WTC11 (cell line): ENCODE measurements around the gene RHOT2. TPM values are rescaled to one million over a fixed set of nuclear protein-coding genes. Genes with fewer than 3 reads are reported as not detected.

ENCODE experiments used
- ATAC-seq: fragments of 200-7000 bp; cut with Tn5 transposase; 2 replicates; pipeline ENCODE4 v1.10.0; 2021; ENCODE audit warnings: mild to moderate bottlenecking, moderate library complexity
- CTCF ChIA-PET: fragments of 300-600 bp; sonication (Branson Sonifier 250); formaldehyde crosslinking; loops from one replicate; lab custom pipeline; 2021; ENCODE audit warnings: antibody characterized with exemption; lab: Charles Lee
- POLR2A ChIA-PET: fragments of 350-600 bp; sonication (Branson Sonifier 250); formaldehyde crosslinking; loops from one replicate; lab custom pipeline; 2021; ENCODE audit warnings: antibody characterized with exemption; lab: Charles Lee
- DNase-seq: peaks from one replicate; pipeline ENCODE4 v3.0.0; 2021; ENCODE audit warnings: low spot score
- H3K27ac Mint-ChIP-seq: 2 replicates; pipeline ENCODE4 v1.8.0; 2021; ENCODE audit warnings: mixed read lengths
- H3K27me3 Mint-ChIP-seq: 2 replicates; pipeline ENCODE4 v1.8.0; 2021; ENCODE audit warnings: low read depth, mild to moderate bottlenecking, moderate library complexity, mixed read lengths
- H3K36me3 Mint-ChIP-seq: 2 replicates; pipeline ENCODE4 v1.8.0; 2021; ENCODE audit warnings: mixed read lengths
- H3K4me1 Mint-ChIP-seq: 2 replicates; pipeline ENCODE4 v1.8.0; 2022; ENCODE audit warnings: mixed read lengths
- H3K4me3 Mint-ChIP-seq: 2 replicates; pipeline ENCODE4 v1.8.0; 2021; ENCODE audit warnings: mild to moderate bottlenecking, moderate library complexity, mixed read lengths
- H3K9me3 Mint-ChIP-seq: 2 replicates; pipeline ENCODE4 v1.8.0; 2021; ENCODE audit warnings: mixed read lengths
- ATF1 ChIP-seq: sonication (generic); formaldehyde crosslinking; IDR thresholded peaks from 2 replicates; pipeline ENCODE4 v1.8.1; 2023; ENCODE audit warnings: mild to moderate bottlenecking, moderate library complexity, missing genetic modification reagents
- CREM ChIP-seq: sonication (generic); formaldehyde crosslinking; IDR thresholded peaks from 2 replicates; pipeline ENCODE4 v1.8.1; 2022; ENCODE audit warnings: mild to moderate bottlenecking, missing genetic modification reagents, moderate library complexity
- ESRRA ChIP-seq: sonication (generic); formaldehyde crosslinking; IDR thresholded peaks from 2 replicates; pipeline ENCODE4 v1.8.1; 2022; ENCODE audit warnings: mild to moderate bottlenecking, missing genetic modification reagents, borderline replicate concordance
- FOXK1 ChIP-seq: sonication (generic); formaldehyde crosslinking; IDR thresholded peaks from 2 replicates; pipeline ENCODE4 v1.8.0; 2022; ENCODE audit warnings: mild to moderate bottlenecking, moderate library complexity, missing genetic modification reagents
- FOXP4 ChIP-seq: sonication (generic); formaldehyde crosslinking; IDR thresholded peaks from 2 replicates; pipeline ENCODE4 v1.8.0; 2022; ENCODE audit warnings: mild to moderate bottlenecking, missing genetic modification reagents
- IRF2 ChIP-seq: sonication (generic); formaldehyde crosslinking; IDR thresholded peaks from 2 replicates; pipeline ENCODE4 v1.8.0; 2022; ENCODE audit warnings: low read depth, missing genetic modification reagents, borderline replicate concordance
- JAZF1 ChIP-seq: fragments of 250-450 bp; sonication (Bioruptor Pico); IDR thresholded peaks from 2 replicates; pipeline ENCODE4 v1.9.0; 2021; ENCODE audit warnings: moderate library complexity, mild to moderate bottlenecking, inconsistent platforms
- MXD4 ChIP-seq: fragments of 250-450 bp; sonication (Bioruptor Pico); IDR thresholded peaks from 2 replicates; pipeline ENCODE4 v1.8.0; 2021; ENCODE audit warnings: mild to moderate bottlenecking, moderate library complexity, borderline replicate concordance
- MYBL2 ChIP-seq: sonication (generic); formaldehyde crosslinking; IDR thresholded peaks from 2 replicates; pipeline ENCODE4 v1.8.1; 2023; ENCODE audit warnings: mild to moderate bottlenecking, moderate library complexity, missing genetic modification reagents
- NFE2L1 ChIP-seq: sonication (generic); formaldehyde crosslinking; IDR thresholded peaks from 2 replicates; pipeline ENCODE4 v1.8.1; 2023; ENCODE audit warnings: missing genetic modification reagents
- NR3C1 ChIP-seq: sonication (generic); formaldehyde crosslinking; conservative IDR thresholded peaks from 2 replicates; pipeline ENCODE4 v1.8.1; 2023; ENCODE audit warnings: low read depth, mild to moderate bottlenecking, missing genetic modification reagents
- RELA ChIP-seq: sonication (generic); formaldehyde crosslinking; IDR thresholded peaks from 2 replicates; pipeline ENCODE4 v1.8.1; 2022; ENCODE audit warnings: missing genetic modification reagents, mild to moderate bottlenecking, borderline replicate concordance
- RORB ChIP-seq: fragments of 250-450 bp; sonication (Bioruptor Pico); IDR thresholded peaks from 2 replicates; pipeline ENCODE4 v1.9.0; 2021; ENCODE audit warnings: mild to moderate bottlenecking
- SMAD3 ChIP-seq: sonication (generic); formaldehyde crosslinking; IDR thresholded peaks from 2 replicates; pipeline ENCODE4 v1.8.0; 2022; ENCODE audit warnings: missing genetic modification reagents, mild to moderate bottlenecking, borderline replicate concordance
- SP1 ChIP-seq: sonication (generic); formaldehyde crosslinking; conservative IDR thresholded peaks from 2 replicates; pipeline ENCODE4 v1.8.1; 2022; ENCODE audit warnings: missing genetic modification reagents
- TP53 ChIP-seq: sonication (generic); formaldehyde crosslinking; IDR thresholded peaks from 2 replicates; pipeline ENCODE4 v1.8.1; 2023; ENCODE audit warnings: mild to moderate bottlenecking, missing genetic modification reagents
- USF2 ChIP-seq: sonication (generic); formaldehyde crosslinking; IDR thresholded peaks from 2 replicates; pipeline ENCODE4 v1.8.1; 2023; ENCODE audit warnings: mild to moderate bottlenecking, missing genetic modification reagents, moderate library complexity
- ZNF121 ChIP-seq: sonication (generic); formaldehyde crosslinking; IDR thresholded peaks from 2 replicates; pipeline ENCODE4 v1.8.0; 2023; ENCODE audit warnings: missing genetic modification reagents
- ZNF423 ChIP-seq: fragments of 250-450 bp; sonication (Bioruptor Pico); IDR thresholded peaks from 2 replicates; pipeline ENCODE4 v2.1.2; 2022; ENCODE audit warnings: mild to moderate bottlenecking, moderate library complexity
- ZNF512 ChIP-seq: sonication (generic); formaldehyde crosslinking; IDR thresholded peaks from 2 replicates; pipeline ENCODE4 v1.8.1; 2022; ENCODE audit warnings: missing genetic modification reagents, borderline replicate concordance
- total RNA-seq: library from RNA; stranded (reverse); gene quantifications from 3 replicates; pipeline ENCODE4 v1.2.3, GENCODE V29; 2021
- TF ChIP-seq, protein P1 (sequence below): fragments of 250-450 bp; sonication (Bioruptor Pico); IDR thresholded peaks from 2 replicates; pipeline ENCODE4 v1.9.0; 2021; ENCODE audit warnings: mild to moderate bottlenecking, borderline replicate concordance

Gene RHOT2
- total RNA-seq, 1 experiment from 2014 or later = 285 TPM

GRCh38 chr16:678209-678857, 10.4 kb downstream of the RHOT2 start:
- peaks cover 20% of the 10 kb centered on the region for H3K36me3 Mint-ChIP-seq
- DNase-seq (no peak), ATAC-seq (no peak)
- H3K4me3 Mint-ChIP-seq = no peak overlapping the region
- TF ChIP-seq ESRRA (CRISPR knock-in tag) (no peak), MYBL2 (CRISPR knock-in tag) (no peak), MXD4 (CRISPR knock-in tag) (no peak), CREM (CRISPR knock-in tag) (no peak), IRF2 (CRISPR knock-in tag) (no peak), RORB (CRISPR knock-in tag) (no peak), ZNF512 (CRISPR knock-in tag) (no peak), NFE2L1 (CRISPR knock-in tag) (no peak), FOXP4 (CRISPR knock-in tag) (no peak), TP53 (CRISPR knock-in tag) (no peak), ATF1 (CRISPR knock-in tag) (no peak), NR3C1 (CRISPR knock-in tag) (no peak), SMAD3 (CRISPR knock-in tag) (no peak)
- no peaks in the 10 kb centered on the region for H3K27me3 Mint-ChIP-seq
- H3K9me3 Mint-ChIP-seq = no peaks in the 10 kb centered on the region
- POLR2A ChIA-PET = interaction anchor here (1.2 kb wide), 1 partner anchor 12 kb away, joined by 4 read pairs; the partner anchor contains the start of gene WDR24
- CTCF ChIA-PET = interaction anchor here (0.8 to 3.1 kb wide), 11 partner anchors 10 to 99 kb away, joined by 3 to 21 read pairs (median 4); partner anchors contain the start of genes RHOT2 and WDR24
- peaks cover 31% of the 10 kb centered on the region for H3K4me1 Mint-ChIP-seq
- no peak overlapping the region for H3K27ac Mint-ChIP-seq

- ChIA-PET CTCF (interaction anchor here (0.6 to 3.1 kb wide), 14 partner anchors 10 to 220 kb away, joined by 3 to 21 read pairs (median 5); partner anchors contain the start of genes METRN, RHOT2 and WDR24), POLR2A (interaction anchor here (0.6 to 1.9 kb wide), 3 partner anchors 11 to 91 kb away, joined by 3 to 5 read pairs (median 4); partner anchors contain the start of gene WDR24)
- Mint-ChIP-seq H3K27ac (peak overlapping the region; percentile 85), H3K4me3 (peak overlapping the region; percentile 67), H3K27me3 (no peaks in the 10 kb centered on the region), H3K36me3 (peaks cover 20% of the 10 kb centered on the region), H3K9me3 (no peaks in the 10 kb centered on the region), H3K4me1 (peaks cover 31% of the 10 kb centered on the region)
- ATAC-seq = peak; percentile 9
- TF ChIP-seq JAZF1 (CRISPR knock-in tag) (no peak), FOXP4 (CRISPR knock-in tag) (no peak), USF2 (peak; percentile 49; the same call in 1 of the 2 replicates), RELA (CRISPR knock-in tag) (no peak), SP1 (peak; percentile 54), RORB (CRISPR knock-in tag) (no peak), SMAD3 (CRISPR knock-in tag) (no peak), MXD4 (CRISPR knock-in tag) (no peak), ZNF121 (CRISPR knock-in tag) (no peak), FOXK1 (no peak), ZNF423 (CRISPR knock-in tag) (peak; percentile 22; the same call in 1 of the 2 replicates)
- TF ChIP-seq, protein P1, sequence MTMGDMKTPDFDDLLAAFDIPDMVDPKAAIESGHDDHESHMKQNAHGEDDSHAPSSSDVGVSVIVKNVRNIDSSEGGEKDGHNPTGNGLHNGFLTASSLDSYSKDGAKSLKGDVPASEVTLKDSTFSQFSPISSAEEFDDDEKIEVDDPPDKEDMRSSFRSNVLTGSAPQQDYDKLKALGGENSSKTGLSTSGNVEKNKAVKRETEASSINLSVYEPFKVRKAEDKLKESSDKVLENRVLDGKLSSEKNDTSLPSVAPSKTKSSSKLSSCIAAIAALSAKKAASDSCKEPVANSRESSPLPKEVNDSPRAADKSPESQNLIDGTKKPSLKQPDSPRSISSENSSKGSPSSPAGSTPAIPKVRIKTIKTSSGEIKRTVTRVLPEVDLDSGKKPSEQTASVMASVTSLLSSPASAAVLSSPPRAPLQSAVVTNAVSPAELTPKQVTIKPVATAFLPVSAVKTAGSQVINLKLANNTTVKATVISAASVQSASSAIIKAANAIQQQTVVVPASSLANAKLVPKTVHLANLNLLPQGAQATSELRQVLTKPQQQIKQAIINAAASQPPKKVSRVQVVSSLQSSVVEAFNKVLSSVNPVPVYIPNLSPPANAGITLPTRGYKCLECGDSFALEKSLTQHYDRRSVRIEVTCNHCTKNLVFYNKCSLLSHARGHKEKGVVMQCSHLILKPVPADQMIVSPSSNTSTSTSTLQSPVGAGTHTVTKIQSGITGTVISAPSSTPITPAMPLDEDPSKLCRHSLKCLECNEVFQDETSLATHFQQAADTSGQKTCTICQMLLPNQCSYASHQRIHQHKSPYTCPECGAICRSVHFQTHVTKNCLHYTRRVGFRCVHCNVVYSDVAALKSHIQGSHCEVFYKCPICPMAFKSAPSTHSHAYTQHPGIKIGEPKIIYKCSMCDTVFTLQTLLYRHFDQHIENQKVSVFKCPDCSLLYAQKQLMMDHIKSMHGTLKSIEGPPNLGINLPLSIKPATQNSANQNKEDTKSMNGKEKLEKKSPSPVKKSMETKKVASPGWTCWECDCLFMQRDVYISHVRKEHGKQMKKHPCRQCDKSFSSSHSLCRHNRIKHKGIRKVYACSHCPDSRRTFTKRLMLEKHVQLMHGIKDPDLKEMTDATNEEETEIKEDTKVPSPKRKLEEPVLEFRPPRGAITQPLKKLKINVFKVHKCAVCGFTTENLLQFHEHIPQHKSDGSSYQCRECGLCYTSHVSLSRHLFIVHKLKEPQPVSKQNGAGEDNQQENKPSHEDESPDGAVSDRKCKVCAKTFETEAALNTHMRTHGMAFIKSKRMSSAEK (CRISPR knock-in tag) = no peak
- peak; percentile 70 for DNase-seq
Measured at GRCh38 chr16:678858-679813, 11.2 kb downstream of the RHOT2 start.
